IPS-11a (cell line): ENCODE data around the gene LAIR2.

Experiments used
- H3K4me3 ChIP-seq: one replicate; pipeline ENCODE4 v1.5.1; 2013; ENCODE audit warnings: low read depth, low read length, control low read depth

Gene LAIR2

DNA sequence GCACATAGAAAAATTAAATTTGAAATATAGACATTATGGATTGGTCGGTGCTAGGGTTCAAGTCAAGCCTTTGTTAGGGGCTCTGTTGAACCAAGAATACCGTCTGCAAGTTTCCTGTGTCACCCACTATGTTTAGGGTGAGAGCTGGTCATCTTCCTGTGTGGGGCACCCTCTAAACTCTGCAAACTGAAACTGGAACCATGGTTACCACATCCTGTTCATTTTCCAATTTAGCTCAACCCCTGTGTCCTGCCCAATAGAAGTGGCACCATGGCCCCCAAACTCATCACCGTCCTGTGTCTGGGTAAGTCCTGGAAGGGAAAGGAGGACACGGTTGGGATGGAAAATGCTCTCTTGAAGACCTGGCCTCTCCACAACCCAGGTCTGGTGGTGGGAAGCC, 29.9 kb downstream of the LAIR2 start:
- H3K4me3 ChIP-seq: no peak overlapping the region

GRCh38 chr19:54533476-54533875, 30.8 kb downstream of the LAIR2 start:
- no peak overlapping the region for H3K4me3 ChIP-seq

GRCh38 chr19:54534156-54534555, 31.5 kb downstream of the LAIR2 start:
- H3K4me3 ChIP-seq: no peak overlapping the region

GRCh38 chr19:54535601-54536000, 33.0 kb downstream of the LAIR2 start:
- no peak overlapping the region for H3K4me3 ChIP-seq

DNA sequence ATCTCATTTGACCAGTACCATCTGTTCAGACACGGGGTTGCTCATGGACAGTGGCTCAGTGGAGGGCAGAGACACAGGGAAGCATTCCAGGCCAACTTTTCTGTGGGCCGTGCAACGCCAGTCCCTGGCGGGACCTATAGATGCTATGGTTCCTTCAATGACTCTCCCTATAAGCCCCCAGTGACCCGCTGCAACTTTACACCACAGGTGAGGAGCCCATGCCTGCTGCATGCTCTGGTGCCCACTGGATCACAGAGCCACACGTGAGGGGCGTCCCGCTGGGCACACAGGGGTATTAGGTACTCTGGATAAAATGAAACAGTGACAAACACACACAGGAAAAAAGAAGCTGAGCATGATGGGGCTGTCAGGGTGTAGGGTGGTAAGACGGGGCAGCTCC, 34.3 kb downstream of the LAIR2 start:
- no peak overlapping the region for H3K4me3 ChIP-seq

DNA sequence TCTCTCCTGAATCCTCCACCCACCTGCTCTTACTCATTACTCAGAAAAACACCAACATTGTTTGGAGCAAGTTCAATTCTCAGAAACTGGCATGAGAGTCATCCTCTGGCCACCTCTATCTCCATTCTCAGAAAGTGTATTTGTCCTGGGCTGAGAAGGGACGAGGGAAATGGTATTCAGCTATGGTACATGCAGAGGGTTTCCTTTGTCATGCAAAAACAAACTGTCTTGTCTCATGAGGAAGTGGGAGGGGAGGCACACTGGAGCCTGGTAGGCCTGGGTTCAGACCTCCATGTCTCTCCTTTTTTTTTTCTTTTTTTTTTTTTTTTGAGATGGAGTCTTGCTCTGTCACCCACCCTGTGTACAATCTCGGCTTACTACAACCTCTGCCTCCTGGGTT, 39.1 kb downstream of the LAIR2 start:
- no peak overlapping the region for H3K4me3 ChIP-seq

DNA sequence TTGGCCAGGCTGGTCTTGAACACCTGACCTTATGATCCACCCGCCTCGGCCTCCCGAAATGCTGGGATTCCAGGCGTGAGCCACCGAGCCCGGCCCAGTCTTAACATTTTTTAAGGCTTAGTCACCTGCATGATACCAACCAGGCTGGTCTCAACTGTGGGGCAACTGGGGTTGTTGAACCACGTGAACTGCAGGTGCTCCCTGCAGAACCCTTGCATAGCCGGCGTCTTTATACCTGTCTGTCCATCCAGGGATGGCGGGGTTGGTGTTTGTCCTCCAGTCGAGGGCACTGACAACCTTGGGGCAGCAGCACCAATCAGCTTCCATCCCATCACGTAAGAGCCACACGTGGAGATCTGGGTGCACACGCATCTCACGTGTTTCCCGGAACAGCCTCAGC, 46.2 kb downstream of the LAIR2 start:
- H3K4me3 ChIP-seq: no peak overlapping the region

DNA sequence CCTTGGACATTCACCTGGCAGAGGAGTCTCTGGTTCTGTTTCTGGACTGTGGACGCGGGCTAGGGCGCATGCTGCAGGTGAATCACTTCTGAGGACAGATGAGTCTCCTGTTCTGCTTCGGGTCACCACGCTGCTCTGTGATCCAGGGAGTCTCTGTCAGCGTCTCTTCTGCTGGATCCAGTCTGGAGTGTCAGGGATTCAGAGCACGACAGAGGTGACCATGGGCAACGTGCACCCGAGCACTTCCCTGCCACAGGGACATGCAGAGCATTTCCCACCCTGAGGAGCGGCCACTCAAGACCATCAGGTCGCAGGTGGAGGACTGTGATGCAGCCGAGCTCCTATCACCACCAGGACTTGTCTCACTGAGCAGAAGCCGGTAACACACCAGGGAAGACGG, 46.6 kb downstream of the LAIR2 start:
- no peak overlapping the region for H3K4me3 ChIP-seq

GRCh38 chr19:54551293-54551692, 48.7 kb downstream of the LAIR2 start:
- H3K4me3 ChIP-seq: no peak overlapping the region

DNA sequence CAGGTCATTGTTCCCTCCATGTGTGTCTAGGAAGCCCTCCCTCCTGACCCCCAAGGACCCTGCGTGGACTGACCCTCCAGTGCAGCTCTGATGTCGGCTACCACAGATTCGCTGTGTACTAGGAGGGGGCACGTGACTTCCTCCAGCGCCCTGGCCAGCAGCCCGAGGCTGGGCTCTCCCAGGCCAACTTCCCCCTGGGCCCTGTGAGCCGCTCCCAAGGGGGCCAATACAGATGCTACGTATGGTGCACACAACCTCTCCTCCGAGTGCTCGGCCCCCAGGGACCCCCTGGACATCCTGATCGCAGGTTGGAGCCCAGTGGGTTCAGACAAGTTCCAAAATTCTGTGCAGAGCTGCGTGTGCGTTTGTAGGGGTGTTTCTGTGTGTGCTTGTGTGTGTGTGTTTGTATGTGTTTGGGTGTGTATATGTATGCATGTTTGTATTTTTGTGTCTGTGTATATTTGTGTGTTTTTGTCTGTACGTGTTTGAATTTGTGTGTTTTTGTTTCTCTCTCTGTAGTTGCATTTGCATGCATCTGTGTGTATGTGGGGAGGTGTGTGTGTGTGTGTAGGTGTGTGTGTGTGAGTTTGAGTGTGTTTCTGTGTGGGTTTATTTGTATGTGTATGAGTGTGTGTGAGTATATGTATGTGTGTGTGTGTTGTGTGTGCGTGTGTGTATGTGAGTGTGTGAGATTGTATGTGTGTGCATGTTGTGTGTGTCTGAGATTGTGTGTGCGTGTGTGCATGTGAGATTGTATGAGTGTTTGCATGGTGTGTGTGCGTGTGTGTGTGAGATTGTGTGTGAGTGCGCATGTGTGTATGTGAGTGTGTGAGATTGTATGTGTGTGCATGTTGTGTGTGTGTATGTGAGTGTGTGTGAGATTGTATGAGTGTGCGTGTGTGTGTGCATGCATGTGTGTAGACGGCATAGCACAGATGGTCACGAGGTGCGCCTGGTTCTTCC, 49.6 kb downstream of the LAIR2 start:
- H3K4me3 ChIP-seq: no peak overlapping the region

DNA sequence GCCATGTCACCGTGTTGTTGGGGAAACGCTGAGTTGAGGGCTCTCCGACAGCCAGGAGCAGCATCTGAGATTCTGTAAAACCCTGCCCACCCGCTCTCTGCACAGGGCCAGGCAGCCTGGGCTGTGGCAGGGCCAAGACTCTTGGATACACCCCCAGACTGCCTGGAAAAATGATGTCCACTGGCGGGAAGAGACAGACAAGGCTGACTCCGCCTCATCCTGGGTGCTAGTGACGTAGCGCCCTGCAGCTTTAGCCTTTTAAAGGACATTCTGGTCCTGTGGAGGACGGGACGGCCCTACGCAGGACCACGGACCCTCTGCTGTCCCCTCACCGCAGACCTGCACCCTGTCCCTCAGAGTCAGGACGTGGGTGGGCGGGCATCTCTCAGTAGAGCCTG, 50.3 kb downstream of the LAIR2 start:
- no peak overlapping the region for H3K4me3 ChIP-seq

- no peak overlapping the region for H3K4me3 ChIP-seq
Observed at GRCh38 chr19:54554006-54554405, 51.4 kb downstream of the LAIR2 start.

DNA sequence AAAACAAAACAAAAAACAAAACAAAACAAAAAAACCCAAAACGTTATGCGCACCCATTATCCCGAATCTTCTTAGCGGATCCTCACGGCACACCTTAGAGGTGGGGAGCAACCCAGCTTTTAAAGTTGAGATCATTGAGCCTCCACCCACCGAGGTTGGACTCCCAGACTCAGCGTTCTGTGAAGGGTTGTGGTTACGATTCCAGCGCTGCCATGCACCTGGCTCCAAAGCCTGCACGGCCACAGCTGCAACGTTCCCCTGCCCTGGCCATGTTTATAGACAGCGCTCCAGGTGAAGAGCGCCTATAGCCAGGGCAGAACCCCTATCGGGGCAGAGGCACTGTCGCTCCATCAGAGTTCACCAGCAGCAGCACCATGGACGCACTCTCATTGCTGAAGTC, 52.3 kb downstream of the LAIR2 start:
- no peak overlapping the region for H3K4me3 ChIP-seq

DNA sequence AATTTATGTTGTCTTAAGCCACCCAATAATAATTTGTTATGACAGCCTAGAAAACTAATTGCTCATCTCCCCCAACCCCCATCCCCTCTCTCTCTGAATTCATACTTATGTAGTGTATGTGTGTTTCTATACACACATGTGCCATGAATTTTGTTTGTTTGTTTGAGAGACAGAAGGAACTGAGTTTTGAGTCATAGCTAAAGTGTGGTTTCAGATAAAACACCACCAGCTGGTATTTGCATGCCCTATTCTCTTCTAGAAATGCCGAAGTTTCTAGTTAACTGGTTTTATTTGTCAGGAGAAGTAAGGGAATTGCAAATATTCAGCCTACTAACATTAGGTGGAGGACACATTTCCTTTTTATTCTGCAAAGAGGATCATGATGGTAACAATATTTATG, 53.6 kb downstream of the LAIR2 start:
- no peak overlapping the region for H3K4me3 ChIP-seq

DNA sequence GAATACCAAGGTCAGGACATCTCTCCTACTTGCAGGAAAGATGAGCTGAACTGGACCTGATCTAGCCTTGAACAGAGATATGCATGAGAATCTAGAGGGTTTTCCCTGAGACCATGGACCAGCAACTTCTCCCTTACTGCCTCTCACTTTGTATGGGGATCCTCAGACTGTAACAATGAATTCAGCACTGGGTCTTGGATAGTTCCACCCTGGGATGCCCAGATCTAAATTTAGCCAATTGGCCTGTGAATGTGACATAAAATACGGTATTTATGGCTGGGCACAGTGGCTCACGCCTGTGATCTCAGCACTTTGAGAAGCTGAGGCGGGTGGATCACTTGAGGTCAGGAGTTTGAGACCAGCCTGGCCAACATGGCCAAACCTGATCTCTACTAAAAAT, 55.7 kb downstream of the LAIR2 start:
- no peak overlapping the region for H3K4me3 ChIP-seq
